HUDEP-2 (cell line): ENCODE measurements around the gene PCDHGA11.
A peak's percentile ranks its signal among the peaks of the same experiment; 100 is the strongest.
"Not testable (repeated sequence)": the region's sequence is repeated elsewhere in the genome, so short reads cannot be mapped to it uniquely, and the experiment has no call there.

ENCODE experiments used
- DNase-seq, 76 experiments: peaks; one replicate each; lab custom pipeline; 2025; ENCODE audit not compliant: unreplicated experiment in 76 of 76; lab: John Stamatoyannopoulos, UW

Gene PCDHGA11

GRCh38 chr5:141420855-141421488 is at the start of gene PCDHGA11:
TSS of gene PCDHGA11 (plus strand) at chr5:141421051. CDS start at chr5:141421228, 177 bp downstream.
- DNase-seq, result peak in 16 of 76 experiments; percentile 3 to 23 (median 14)

DNA sequence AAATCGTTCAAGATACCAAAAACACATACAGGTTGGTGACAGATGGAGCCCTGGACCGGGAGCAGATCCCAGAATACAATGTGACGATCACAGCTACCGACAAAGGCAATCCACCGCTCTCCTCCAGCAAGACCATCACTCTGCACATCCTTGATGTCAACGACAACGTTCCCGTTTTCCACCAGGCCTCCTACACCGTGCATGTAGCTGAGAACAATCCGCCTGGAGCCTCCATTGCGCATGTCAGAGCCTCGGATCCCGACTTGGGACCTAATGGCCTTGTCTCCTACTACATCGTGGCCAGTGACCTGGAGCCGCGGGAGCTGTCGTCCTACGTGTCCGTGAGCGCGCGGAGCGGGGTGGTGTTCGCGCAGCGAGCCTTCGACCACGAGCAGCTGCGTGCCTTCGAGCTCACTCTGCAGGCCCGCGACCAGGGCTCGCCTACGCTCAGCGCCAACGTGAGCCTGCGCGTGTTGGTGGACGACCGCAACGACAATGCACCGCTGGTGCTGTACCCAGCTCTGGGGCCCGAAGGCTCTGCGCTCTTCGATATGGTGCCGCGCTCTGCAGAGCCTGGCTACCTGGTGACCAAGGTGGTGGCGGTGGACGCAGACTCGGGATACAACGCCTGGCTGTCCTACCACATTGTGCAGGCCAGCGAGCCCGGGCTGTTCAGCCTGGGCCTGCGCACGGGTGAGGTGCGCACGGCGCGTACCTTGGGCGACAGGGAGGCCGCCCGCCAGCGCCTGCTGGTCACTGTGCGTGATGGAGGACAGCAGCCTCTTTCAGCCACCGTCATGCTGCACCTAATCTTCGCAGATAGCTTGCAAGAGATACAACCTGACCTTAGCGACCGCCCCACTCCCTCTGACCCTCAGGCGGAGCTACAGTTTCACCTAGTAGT is 49.0 kb upstream of the PCDHGA11 start:
- no peak for DNase-seq

- DNase-seq, result peak in 1 of 76 experiments; percentile 1
Observed at GRCh38 chr5:141373673-141374317, 47.1 kb upstream of the PCDHGA11 start, which contains the start of gene PCDHGA6. TSS of gene PCDHGA6 (plus strand) at chr5:141373891. CDS start at chr5:141374084, 193 bp downstream.

DNA sequence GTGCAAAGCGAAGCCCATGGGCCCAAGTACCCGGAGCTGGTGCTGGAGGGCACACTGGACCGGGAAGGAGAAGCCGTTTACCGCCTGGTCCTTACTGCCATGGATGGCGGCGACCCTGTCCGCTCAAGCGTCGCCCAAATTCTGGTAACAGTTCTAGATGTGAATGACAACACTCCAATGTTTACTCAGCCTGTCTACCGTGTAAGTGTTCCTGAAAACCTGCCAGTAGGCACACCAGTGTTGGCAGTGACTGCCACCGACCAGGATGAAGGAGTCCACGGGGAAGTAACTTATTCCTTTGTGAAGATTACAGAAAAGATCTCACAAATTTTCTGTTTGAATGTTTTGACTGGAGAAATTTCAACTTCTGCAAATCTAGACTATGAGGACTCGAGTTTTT is 46.2 kb upstream of the PCDHGA11 start:
- no peak for DNase-seq

- DNase-seq, result peak in 1 of 76 experiments; percentile 3
Observed at GRCh38 chr5:141375444-141376155, 45.3 kb upstream of the PCDHGA11 start.

DNA sequence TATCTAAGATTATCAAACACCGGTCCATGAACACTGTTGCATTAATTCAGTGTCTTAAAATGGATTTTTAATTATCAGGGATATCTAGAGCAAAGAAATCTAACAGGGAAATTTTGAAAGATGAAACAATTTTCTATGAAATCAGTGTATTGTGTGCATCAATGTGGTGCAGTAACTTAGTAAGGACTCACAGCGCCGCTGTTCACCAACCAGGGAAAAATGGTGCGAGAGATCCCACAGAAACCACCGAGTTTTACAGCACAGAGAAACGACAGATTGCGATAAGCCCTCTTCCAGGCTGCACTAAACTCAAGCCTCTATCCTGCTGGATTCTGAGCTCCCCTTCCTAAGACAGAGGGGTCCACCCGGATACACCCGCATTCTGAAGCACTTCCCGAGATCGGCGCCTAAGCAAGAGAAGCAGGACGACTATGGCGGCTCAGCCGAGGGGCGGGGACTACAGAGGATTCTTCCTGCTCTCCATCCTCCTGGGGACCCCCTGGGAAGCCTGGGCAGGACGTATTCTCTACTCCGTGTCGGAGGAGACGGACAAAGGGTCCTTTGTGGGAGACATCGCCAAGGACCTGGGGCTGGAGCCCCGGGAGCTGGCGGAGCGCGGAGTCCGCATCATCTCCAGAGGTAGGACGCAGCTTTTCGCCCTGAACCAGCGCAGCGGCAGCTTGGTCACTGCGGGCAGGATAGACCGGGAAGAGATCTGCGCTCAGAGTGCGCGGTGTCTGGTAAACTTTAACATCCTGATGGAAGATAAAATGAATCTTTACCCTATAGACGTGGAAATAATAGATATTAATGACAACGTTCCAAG is 38.2 kb upstream of the PCDHGA11 start, which contains the start of gene PCDHGA7:
PCDHGA7 (plus strand) TSS at position 274 of the 826 bp plus-strand sequence; CDS start at position 432, 158 bp downstream.
- DNase-seq, result no peak

- DNase-seq, result no peak
Observed at GRCh38 chr5:141383345-141383744, 37.5 kb upstream of the PCDHGA11 start.

GRCh38 chr5:141384471-141385267 is 36.2 kb upstream of the PCDHGA11 start:
- no peak for DNase-seq

GRCh38 chr5:141387557-141388311 is 33.1 kb upstream of the PCDHGA11 start, which contains the start of gene PCDHGB4:
TSS of gene PCDHGB4 (plus strand) at chr5:141387698. CDS start at chr5:141387885, 187 bp downstream.
- peak in 2 of 76 experiments; percentile 3 to 15 for DNase-seq

GRCh38 chr5:141388661-141389060 is 32.2 kb upstream of the PCDHGA11 start:
- no peak for DNase-seq

GRCh38 chr5:141389153-141390042 is 31.5 kb upstream of the PCDHGA11 start:
- no peak for DNase-seq

DNA sequence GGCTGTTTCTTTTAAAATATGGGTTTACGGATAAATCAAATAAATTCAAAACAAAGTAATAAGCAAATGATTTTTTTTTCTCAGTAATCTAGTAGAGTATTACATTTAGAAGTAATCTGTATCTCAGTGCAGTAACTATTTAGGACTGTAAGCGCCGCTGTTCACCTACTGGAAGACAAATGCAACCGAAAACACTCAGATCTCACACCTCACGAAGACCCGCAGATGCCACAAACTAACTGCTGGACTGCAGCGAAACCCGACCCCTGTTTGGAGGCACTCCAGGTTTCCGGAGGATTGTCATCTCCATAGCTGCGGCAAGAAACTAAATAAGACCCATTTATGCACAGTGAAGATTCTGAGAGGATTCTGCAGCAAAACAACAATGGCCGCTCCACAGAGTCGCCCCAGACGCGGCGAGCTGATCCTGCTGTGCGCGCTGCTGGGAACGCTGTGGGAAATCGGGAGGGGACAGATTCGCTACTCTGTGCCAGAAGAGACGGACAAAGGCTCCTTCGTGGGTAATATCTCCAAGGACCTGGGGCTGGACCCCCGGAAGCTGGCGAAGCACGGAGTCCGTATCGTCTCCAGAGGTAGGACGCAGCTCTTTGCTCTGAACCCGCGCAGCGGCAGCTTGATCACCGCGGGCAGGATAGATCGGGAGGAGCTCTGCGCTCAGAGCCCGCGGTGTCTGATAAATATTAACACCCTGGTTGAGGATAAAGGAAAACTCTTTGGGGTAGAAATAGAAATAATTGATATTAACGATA is 28.2 kb upstream of the PCDHGA11 start, which contains the start of gene PCDHGA8:
PCDHGA8 (plus strand) TSS at position 205 of the 770 bp plus-strand sequence; CDS start at position 386, 181 bp downstream.
- no peak for DNase-seq

DNA sequence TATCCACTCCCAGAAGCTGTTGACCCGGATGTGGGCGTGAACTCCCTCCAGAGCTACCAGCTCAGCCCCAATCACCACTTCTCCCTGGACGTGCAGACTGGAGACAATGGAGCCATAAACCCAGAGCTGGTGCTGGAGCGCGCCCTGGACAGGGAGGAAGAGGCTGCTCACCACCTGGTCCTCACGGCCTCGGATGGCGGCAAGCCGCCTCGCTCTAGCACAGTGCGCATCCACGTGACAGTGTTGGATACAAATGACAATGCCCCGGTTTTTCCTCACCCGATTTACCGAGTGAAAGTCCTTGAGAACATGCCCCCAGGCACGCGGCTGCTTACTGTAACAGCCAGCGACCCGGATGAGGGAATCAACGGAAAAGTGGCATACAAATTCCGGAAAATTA is 27.6 kb upstream of the PCDHGA11 start:
- DNase-seq, result no peak

- DNase-seq, result not testable (repeated sequence)
Observed at GRCh38 chr5:141394401-141395187, 26.3 kb upstream of the PCDHGA11 start.
